ENCODE measurements around the gene AFDN.
"Not testable (repeated sequence)": the region's sequence is repeated elsewhere in the genome, so short reads cannot be mapped to it uniquely, and the experiment has no call there.

AFDN gene

GRCh38 chr6:168000198-168001028 is 173.7 kb downstream of the AFDN start:
- DNase-seq (ENCODE audit: low read depth), result no peak

GRCh38 chr6:168001029-168001332 is 174.3 kb downstream of the AFDN start:
- no peak for DNase-seq (ENCODE audit: low read depth)

- not testable (repeated sequence) for DNase-seq (ENCODE audit: low read depth)
These were observed 174.8 kb downstream of the AFDN start for GRCh38 chr6:168001514-168001913.

GRCh38 chr6:168002804-168003203 is 176.1 kb downstream of the AFDN start:
- DNase-seq (ENCODE audit: low read depth), result no peak

DNA sequence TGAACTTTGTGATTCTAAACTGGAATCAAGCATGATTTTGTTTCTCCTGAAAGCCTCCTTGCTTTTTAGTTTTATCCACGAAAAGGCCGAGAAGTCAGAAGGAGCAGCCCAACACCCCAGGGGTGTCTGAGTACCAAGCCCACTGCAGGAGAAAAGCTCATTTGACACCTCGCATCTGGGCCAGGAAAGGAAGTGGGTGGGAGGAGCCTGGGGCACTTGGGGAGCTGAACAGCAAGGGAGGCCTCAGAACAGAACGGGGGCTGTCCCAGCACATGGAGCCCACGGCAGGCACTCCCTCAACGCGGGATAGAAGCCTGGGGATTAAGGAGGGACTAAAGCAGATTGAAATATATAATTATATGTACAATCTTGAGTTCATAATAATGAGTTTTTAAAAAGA is 177.3 kb downstream of the AFDN start:
- DNase-seq (ENCODE audit: low read depth), result no peak

GRCh38 chr6:168004945-168005344 is 178.2 kb downstream of the AFDN start:
- no peak for DNase-seq (ENCODE audit: low read depth)

DNA sequence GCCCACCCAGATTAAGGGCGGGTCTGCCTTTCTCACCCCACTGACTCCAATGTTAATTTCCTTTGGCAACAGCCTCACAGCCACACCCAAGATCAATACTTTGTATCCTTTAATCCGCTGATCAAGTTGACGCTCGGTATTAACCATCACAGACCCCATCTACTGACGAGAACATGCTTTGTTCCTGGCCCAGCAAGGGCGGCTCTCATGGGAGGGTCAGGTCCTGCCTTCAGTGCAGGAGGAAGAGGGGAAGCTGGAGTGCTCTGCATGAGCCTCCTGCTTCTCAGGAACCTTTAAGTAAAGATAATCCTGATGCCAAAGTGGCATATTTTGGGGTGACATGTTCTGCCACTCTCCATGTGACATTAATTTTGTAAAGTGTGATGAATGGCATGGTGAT is 179.1 kb downstream of the AFDN start:
- DNase-seq (ENCODE audit: low read depth), result no peak

- no peak for DNase-seq (ENCODE audit: low read depth)
These were observed 181.1 kb downstream of the AFDN start for GRCh38 chr6:168007592-168008338.

- no peak for DNase-seq (ENCODE audit: low read depth)
These were observed 182.6 kb downstream of the AFDN start for GRCh38 chr6:168009331-168009730.

DNA sequence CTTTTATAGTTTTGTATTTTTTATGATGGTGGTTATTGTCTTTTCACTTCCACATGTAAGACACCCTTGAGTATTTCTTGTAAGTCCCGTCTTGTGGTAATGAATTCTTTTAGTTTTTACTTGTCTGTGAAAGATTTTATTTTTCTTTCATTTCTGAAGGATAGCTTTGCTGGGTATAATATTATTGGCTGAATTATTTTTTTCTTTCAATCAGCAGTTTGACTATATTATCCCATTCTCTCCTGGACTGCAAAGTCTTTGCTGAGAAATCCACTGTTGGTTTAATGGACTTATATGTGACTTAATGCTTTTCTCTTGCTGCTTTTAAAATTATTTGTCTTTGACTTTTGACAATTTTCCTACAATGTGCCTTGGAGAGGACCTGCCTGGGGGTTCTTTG is 184.6 kb downstream of the AFDN start:
- DNase-seq (ENCODE audit: low read depth), result no peak

- DNase-seq (ENCODE audit: low read depth), result no peak
These were observed 185.9 kb downstream of the AFDN start for GRCh38 chr6:168012431-168013249.

DNA sequence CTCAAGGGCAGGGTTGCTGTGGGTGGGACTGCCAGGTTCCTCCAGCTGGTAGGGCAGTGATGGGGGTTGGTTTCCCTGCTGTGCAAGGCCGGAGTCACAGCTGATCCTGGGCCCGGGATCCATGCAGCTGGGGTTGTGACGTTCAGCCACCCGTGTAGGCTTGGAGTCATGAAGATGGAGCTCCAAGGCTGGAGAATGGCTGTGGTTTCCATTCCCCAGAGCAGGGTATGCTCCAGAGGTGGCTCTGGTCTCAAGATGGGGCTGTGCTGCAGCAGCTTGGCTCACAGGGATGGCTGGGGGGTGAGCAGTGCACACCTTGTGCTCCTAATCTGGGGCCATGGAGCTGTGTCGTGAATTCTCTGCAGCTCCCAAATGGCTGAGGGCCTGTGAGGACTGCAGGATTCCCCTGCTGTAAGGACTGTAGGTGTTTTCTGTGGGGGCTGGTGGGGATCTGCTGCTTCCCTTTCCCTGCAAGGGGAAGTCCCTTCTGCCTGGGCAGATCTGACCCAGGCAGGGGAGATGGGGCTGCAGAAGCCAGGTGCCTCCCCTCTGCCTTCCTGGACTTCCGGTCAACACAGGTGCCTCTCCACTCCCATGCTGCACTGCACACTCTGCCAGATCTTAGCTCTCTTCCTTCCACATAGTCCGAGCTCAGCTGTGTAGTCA is 186.7 kb downstream of the AFDN start:
- DNase-seq (ENCODE audit: low read depth), result no peak

DNA sequence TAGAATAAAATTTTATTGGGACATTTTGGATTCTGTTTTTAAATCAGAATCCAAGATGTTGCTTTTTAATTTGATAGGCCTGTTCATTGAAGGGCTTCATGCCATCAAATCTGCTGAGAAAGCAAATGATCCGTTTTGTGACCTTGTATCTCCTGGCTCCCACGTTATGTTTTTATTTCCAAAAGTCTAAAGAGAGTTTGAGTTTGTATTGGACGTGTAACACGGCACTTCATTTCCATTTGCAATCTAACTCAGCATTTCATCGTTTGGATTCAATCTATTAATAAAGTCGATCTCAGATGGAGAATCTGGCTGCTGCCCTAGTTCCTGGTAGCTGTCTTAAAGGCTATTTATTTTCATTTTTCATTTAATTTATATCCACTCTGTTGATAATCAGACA is 187.7 kb downstream of the AFDN start:
- DNase-seq (ENCODE audit: low read depth), result no peak

DNA sequence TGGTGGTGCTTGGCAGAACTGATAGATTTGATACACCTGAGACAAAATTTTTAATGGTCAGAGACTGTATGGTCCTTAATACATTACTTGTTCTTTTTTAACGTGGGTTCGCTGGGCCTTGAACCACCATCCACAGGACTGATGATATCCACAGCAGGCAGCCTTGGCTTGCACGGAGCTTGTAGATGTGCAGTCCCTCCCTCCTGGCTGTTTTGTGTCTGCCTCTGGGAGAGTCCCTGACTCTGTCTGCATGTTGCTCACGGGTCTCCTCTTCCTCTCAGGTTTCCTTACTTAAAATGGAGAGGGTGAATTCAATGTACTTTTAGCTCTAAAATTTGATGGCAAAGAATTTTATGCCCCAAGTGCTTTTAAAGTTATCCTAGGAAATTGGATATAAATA is 188.3 kb downstream of the AFDN start:
- DNase-seq (ENCODE audit: low read depth), result no peak

DNA sequence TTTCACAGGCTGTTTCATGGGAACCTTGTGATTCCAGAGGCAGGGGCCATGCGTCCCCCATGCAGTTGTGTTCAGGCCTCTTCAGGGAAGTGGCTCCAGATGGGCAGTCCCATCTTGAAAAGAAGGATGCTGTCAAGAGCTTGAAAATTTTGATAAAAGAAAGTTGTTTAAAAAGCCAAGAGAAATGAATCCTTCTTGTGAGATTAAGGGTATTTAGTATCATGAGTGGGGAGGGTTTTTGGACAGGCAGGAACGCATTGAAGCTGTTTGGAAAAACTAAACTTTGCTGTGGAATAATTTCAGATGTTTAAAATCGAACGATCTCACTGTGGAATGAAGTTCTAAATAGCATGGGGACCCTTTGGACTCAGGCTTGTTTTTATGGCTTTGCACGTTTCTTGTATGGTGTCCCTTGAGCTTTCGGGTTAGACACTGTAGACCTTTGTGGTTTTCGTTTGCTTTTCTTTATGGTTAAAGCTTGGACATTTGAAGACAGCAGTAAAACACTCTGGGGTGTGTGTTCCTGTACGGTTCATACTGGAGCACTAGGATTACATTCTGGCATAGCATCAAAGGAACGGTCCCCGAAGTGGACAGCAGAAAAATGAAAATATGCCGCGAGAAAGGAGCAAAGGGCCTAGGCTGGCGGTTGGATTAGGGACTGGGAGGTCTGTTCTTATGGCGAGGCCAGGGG is 188.9 kb downstream of the AFDN start:
- DNase-seq (ENCODE audit: low read depth), result no peak

DNA sequence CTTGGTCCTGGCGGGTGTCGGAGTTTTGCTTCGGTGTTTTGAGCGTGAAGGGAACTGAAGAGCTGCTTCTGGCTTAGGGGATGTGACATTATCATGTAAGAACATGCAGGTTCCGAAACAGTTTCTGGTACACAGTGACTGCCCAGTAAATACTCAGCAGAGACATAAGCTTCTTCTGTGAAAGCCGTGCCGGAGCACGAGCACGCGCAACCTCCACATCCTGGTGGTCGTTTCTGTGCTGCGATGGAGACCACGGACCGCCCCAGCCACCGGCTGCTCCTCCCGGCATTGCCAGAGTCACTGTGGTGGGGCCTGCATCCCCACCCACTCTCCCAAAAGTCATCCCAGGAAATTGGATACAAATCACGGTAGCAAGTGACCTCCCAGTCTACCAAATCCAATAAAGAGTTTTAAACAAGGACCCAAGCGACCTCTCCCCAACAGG is 189.5 kb downstream of the AFDN start:
- no peak for DNase-seq (ENCODE audit: low read depth)

DNA sequence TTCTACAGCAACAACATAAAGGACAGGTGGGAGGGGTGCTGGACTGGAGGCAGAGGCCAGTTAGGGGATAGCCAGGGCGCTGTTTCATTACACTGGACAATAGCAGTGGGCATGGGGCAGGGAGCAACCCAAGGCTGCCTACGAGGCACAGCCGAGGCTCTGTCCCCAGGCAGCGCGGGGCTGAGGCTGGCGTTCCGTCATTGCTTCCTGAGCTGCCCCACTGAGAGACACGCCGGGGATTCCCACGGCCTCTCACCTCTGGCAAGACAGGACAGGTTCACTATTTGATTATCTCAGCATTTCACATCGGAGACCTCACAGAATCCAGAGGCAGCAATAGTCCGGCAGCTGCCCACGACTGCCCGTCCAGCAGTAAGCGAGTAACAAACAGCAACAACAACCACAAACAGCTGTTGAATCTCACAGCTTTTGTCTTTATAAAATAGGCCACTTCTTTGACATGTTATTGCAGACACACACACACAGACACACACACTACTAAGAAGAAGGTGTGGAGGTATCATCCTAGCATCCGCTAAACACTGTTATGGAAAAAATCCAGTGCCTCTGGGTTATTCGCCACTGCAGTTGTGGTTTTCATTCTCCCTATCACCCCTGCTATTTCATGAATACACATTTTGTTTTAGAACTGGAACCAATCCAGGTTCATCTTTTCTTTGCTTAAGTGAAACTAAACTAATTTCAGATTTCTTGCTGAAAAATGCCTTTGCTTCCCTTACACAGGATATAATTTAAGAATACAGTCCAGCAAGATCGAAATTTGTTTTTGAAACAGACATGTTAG is 190.2 kb downstream of the AFDN start:
- DNase-seq (ENCODE audit: low read depth), result no peak

DNA sequence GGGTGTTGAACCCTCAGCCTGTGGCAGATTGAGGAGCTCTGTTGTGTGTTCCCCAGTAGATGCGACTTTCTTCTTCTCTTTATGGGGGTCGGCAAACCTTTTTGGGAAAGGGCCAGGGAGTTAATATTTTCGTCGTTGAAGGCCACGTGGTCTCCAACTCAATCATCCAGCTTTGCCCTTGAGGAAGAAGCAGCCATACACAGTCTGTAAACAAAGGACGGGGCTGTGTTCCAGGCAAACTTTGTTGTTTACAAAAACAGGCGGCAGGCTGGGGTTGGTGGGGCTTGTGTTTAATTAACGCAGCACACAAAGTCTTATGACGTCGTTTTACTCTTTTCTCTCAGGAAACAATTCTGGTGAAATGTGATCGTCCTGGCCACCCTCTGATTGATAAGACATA is 190.9 kb downstream of the AFDN start:
- DNase-seq (ENCODE audit: low read depth), result no peak

DNA sequence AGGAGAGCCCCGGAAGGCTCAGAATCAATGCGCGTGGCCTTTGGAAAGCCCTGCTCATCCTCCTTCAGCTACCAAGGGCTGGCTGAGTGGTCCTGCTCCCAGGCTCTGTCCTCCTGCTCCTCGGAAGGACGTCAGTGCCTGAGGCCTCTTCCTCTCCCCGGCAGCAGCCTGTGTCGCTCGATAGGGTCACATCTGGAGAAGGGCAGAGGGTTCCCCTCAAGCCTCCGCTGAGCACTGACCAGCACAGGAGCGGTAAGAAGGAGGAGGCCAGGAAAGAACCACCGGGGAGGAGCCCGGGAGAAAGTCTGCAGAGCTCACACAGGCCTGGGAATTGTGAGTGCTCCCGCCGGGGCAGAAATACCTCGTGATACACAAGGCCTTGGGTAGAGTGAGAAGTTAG is 192.0 kb downstream of the AFDN start:
- no peak for DNase-seq (ENCODE audit: low read depth)

GRCh38 chr6:168020242-168020641 is 193.5 kb downstream of the AFDN start:
- no peak for DNase-seq (ENCODE audit: low read depth)

GRCh38 chr6:168021581-168021980 is 194.9 kb downstream of the AFDN start:
- DNase-seq (ENCODE audit: low read depth), result no peak

All from T follicular helper cell (primary cell).